Vagina (tissue), 2 donors: Measurements from ENCODE around the gene HEATR5A. TPM values are rescaled to one million over a fixed set of nuclear protein-coding genes. Genes with fewer than 3 reads are reported as not detected.

Source experiments
- DNase-seq, 2 donors: peaks; one replicate each; pipeline ENCODE4 v3.0.0-alpha.2; 2017; ENCODE audit errors: extremely low spot score in 2 of 2
- H3K27ac ChIP-seq: fragments of 200-600 bp; sonication (generic); one replicate; pipeline ENCODE4 v1.5.1; 2019
- H3K27me3 ChIP-seq: fragments of 200-600 bp; sonication (generic); one replicate; pipeline ENCODE4 v1.5.1; 2019
- H3K36me3 ChIP-seq, 2 donors: fragments of 200-600 bp; sonication (generic); one replicate each; pipeline ENCODE4 v1.5.1; 2017 to 2019
- H3K4me1 ChIP-seq: fragments of 200-600 bp; sonication (generic); one replicate; pipeline ENCODE4 v1.5.1; 2019
- H3K4me3 ChIP-seq, 2 donors: fragments of 200-600 bp; sonication (generic); 1 replicate in 1 of 2; 2 replicates in 1 of 2; pipeline ENCODE4 v1.5.1; 2016 to 2019
- H3K9me3 ChIP-seq: fragments of 200-600 bp; sonication (generic); one replicate; pipeline ENCODE4 v1.5.1; 2019
- POLR2A ChIP-seq, 2 donors: fragments of 450-650 bp; IDR thresholded peaks; one replicate each; pipeline ENCODE4 v1.6.1; 2017; ENCODE audit warnings: antibody characterized with exemption in 2 of 2, mild to moderate bottlenecking in 2 of 2, moderate library complexity in 2 of 2
- POLR2AphosphoS5 ChIP-seq, 2 donors: sonication (generic); formaldehyde crosslinking; IDR thresholded peaks; one replicate each; pipeline ENCODE4 v1.9.0; 2017; ENCODE audit warnings: antibody characterized with exemption in 2 of 2, mild to moderate bottlenecking in 2 of 2, low read depth in 1 of 2; ENCODE audit not compliant: insufficient read depth in 1 of 2
- intact Hi-C: fragments of 100-400 bp; cut with DNase I; formaldehyde crosslinking; loops from one replicate; pipeline ENCODE4 v1.15.1; 2023
- total RNA-seq: library from RNA; depleted of rRNA; stranded (reverse); fragments of >200 nt; gene quantifications from one replicate; pipeline ENCODE4 v1.2.3, GENCODE V29; 2016
- TF ChIP-seq, protein P1 (sequence below), 3 experiments: fragments of 450-650 bp in 2 of 3; fragments of 200-600 bp in 1 of 3; sonication (generic) in 1 of 3; IDR thresholded peaks; one replicate each; pipeline ENCODE4 v1.5.1; 2017 to 2019; ENCODE audit warnings: antibody characterized with exemption in 3 of 3, mild to moderate bottlenecking in 2 of 3, moderate library complexity in 2 of 3

HEATR5A gene
- total RNA-seq, 1 donor from 2014 or later: 16.9 TPM

DNA sequence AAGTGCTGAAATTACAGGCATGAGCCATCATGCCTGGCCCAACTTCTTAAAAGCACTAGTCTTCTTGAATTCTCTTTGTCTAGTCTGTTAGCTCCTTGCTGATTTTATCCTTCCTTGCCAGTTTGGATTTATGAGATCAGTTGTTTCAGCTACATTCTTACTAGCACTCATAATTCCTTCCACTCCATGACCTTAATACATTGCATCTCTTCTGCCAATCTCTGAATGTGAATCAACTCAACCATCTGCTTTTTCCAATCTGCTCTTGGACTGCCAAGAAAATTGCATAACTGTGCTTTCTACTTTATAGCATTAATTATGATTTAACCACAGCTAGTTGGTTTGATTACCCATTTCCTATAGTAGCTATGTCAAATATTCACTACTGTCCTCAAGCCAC lies 14.9 kb upstream of the HEATR5A start:
- no peaks in the 10 kb centered on the region for H3K27me3 ChIP-seq
- TF ChIP-seq POLR2AphosphoS5 (IDR thresholded peaks at IDR 0.05; ENCODE audit: insufficient read depth in 1 of 2, low read depth in 1 of 2): peak in 1 of 2 donors; percentile 30
- TF ChIP-seq, protein P1, sequence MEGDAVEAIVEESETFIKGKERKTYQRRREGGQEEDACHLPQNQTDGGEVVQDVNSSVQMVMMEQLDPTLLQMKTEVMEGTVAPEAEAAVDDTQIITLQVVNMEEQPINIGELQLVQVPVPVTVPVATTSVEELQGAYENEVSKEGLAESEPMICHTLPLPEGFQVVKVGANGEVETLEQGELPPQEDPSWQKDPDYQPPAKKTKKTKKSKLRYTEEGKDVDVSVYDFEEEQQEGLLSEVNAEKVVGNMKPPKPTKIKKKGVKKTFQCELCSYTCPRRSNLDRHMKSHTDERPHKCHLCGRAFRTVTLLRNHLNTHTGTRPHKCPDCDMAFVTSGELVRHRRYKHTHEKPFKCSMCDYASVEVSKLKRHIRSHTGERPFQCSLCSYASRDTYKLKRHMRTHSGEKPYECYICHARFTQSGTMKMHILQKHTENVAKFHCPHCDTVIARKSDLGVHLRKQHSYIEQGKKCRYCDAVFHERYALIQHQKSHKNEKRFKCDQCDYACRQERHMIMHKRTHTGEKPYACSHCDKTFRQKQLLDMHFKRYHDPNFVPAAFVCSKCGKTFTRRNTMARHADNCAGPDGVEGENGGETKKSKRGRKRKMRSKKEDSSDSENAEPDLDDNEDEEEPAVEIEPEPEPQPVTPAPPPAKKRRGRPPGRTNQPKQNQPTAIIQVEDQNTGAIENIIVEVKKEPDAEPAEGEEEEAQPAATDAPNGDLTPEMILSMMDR (IDR thresholded peaks at IDR 0.05): no peak
- no peak for TF ChIP-seq POLR2A (IDR thresholded peaks at IDR 0.05)
- H3K27ac ChIP-seq: no peak overlapping the region
- H3K36me3 ChIP-seq: no peaks in the 10 kb centered on the region
- no peak for DNase-seq
- H3K4me1 ChIP-seq: peaks cover 8% of the 10 kb centered on the region
- no peaks in the 10 kb centered on the region for H3K9me3 ChIP-seq
- H3K4me3 ChIP-seq: no peak overlapping the region
- intact Hi-C loops: no loop called here

DNA sequence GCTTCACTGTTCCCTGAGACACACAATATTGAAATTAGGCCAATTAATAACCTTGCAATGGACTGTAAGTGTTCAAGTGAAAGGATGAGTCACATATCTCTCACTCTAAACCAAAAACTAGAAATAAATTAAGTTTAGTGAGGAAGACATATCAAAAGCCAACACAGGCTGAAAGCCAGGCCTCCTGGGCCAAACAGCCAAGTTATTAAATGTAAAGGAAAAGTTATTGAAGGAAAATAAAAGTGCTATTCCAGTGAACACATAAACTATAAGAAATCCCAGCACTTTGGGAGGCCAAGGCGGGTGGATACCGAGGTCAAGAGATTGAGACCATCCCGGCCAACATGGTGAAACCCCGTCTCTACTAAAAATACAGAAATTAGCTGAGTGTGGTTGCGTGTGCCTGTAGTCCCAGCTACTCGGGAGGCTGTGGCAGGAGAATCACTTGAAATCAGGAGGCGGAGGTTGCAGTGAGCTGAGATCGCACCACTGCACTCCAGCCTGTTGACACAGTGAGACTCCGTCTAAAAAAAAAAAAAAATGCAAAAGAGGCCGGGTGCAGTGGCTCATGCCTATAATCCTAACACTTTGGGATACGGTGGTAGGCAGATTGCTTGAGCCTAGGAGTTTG lies 10.4 kb upstream of the HEATR5A start:
- Histone ChIP-seq H3K36me3 (no peaks in the 10 kb centered on the region), H3K27me3 (no peaks in the 10 kb centered on the region), H3K4me3 (no peak overlapping the region), H3K27ac (no peak overlapping the region), H3K9me3 (no peaks in the 10 kb centered on the region), H3K4me1 (peaks cover 4% of the 10 kb centered on the region)
- TF ChIP-seq POLR2AphosphoS5 (IDR thresholded peaks at IDR 0.05; ENCODE audit: insufficient read depth in 1 of 2, low read depth in 1 of 2): no peak
- TF ChIP-seq POLR2A (IDR thresholded peaks at IDR 0.05): no peak
- TF ChIP-seq, protein P1 (IDR thresholded peaks at IDR 0.05): no peak
- no peak for DNase-seq
- intact Hi-C loops: no loop called here

DNA sequence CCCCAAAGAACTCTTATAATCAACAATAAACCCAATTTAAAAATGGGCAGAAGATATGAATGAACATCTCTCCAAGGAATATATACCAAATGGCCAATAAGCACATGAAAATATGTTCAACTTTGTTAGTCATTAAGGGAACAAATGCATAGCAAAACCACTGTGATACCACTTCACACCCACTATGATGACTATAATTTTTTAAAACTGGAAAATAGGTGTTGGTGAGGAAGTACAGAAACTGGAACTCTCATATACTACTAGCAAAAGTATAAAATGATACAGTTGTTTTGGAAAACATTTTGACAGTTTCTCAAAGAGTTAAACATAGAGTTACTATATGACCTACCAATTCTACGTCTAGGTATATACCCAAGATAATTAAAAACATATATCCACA lies 9.4 kb upstream of the HEATR5A start:
- H3K4me1 ChIP-seq: no peaks in the 10 kb centered on the region
- TF ChIP-seq, protein P1 (IDR thresholded peaks at IDR 0.05): no peak
- no peak for TF ChIP-seq POLR2A (IDR thresholded peaks at IDR 0.05)
- no peak for TF ChIP-seq POLR2AphosphoS5 (IDR thresholded peaks at IDR 0.05; ENCODE audit: insufficient read depth in 1 of 2, low read depth in 1 of 2)

DNA sequence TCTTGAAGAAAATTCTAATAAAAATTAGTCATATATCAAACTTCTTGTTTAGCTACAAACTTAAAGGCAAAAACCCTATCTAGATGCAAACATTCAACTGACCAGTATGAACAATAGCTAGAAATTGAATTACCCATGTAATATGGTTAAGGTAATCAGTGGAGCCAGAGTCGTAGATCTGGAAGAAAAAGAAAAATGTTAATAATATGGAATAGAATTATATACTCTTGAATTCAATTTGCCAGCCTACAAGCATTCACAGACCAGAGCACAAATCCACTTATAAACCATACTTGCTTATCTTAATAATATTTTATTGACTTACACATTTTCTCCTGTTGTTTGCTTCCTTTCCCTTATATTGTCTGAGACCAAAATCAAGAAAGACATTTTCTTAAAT lies 7.7 kb upstream of the HEATR5A start:
- Histone ChIP-seq H3K9me3 (no peaks in the 10 kb centered on the region), H3K36me3 (no peaks in the 10 kb centered on the region), H3K27me3 (no peaks in the 10 kb centered on the region), H3K4me3 (no peak overlapping the region), H3K27ac (no peak overlapping the region), H3K4me1 (no peaks in the 10 kb centered on the region)
- intact Hi-C loops: no loop called here
- no peak for TF ChIP-seq POLR2A (IDR thresholded peaks at IDR 0.05)
- no peak for TF ChIP-seq POLR2AphosphoS5 (IDR thresholded peaks at IDR 0.05; ENCODE audit: insufficient read depth in 1 of 2, low read depth in 1 of 2)
- TF ChIP-seq, protein P1 (IDR thresholded peaks at IDR 0.05): no peak
- DNase-seq: no peak

More for the DNA sequence above, 9.4 kb upstream of the HEATR5A start:
- no peaks in the 10 kb centered on the region for H3K36me3 ChIP-seq
- intact Hi-C loops: no loop called here
- DNase-seq: no peak
- H3K27ac ChIP-seq: no peak overlapping the region
- no peak overlapping the region for H3K4me3 ChIP-seq
- no peaks in the 10 kb centered on the region for H3K9me3 ChIP-seq
- H3K27me3 ChIP-seq: no peaks in the 10 kb centered on the region

DNA sequence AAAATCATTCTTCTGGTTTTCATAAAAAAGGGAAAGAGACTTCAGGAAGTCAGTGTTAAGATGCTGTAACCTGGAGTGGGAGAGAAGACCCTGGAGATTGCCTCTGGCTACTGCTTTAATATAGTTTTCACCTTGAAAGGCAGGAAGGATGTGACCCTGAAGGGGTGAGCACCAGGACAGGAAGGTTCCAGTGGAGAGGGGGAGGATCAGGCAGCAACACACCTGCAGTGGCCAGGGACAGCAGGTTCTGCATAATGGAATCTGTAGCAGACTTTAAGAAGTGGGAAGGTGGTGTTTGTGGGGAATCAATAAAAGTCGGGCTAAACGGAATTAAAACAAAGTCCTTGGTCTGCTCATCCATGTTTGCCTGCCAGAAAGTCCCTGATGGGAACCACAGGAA lies 6.3 kb upstream of the HEATR5A start:
- no peak overlapping the region for H3K27ac ChIP-seq
- intact Hi-C loops: no loop called here
- H3K4me1 ChIP-seq: no peaks in the 10 kb centered on the region
- H3K4me3 ChIP-seq: no peak overlapping the region
- DNase-seq: no peak
- H3K36me3 ChIP-seq: no peaks in the 10 kb centered on the region
- H3K9me3 ChIP-seq: no peaks in the 10 kb centered on the region
- H3K27me3 ChIP-seq: no peaks in the 10 kb centered on the region
- TF ChIP-seq POLR2AphosphoS5 (IDR thresholded peaks at IDR 0.05; ENCODE audit: insufficient read depth in 1 of 2, low read depth in 1 of 2): no peak
- no peak for TF ChIP-seq POLR2A (IDR thresholded peaks at IDR 0.05)
- TF ChIP-seq, protein P1 (IDR thresholded peaks at IDR 0.05): no peak
